Adipose tissue (tissue), 3 donors: Measurements from ENCODE around the gene HLCS. TPM values are rescaled to one million over a fixed set of nuclear protein-coding genes. Genes with fewer than 3 reads are reported as not detected.
"Not testable (repeated sequence)": the region's sequence is repeated elsewhere in the genome, so short reads cannot be mapped to it uniquely, and the experiment has no call there.

ENCODE experiments used
- H3K27ac ChIP-seq: one replicate; pipeline ENCODE4 v1.5.1; 2013; ENCODE audit warnings: low read depth, low read length
- WGBS, 3 donors: extraction: QIAGEN DNeasy Blood & Tissue Kit; methylation state at CpG; one replicate each; pipeline ENCODE4 v1.1.7; 2013; 5-methylcytosine and 5-hydroxymethylcytosine counted together
- polyA plus RNA-seq, 3 donors: library from polyadenylated mRNA; stranded (reverse); fragments of 200-250 nt; gene quantifications; one replicate each; pipeline ENCODE4 v1.2.3, GENCODE V29; 2013
- donor health status: healthy with polysubstance abuse.
- donor health status: Bipolar disorder and iron deficiency.
- donor health status: healthy.

HLCS gene
- polyA plus RNA-seq, 3 donors = 6.0 to 7.8 (median 7.3) TPM

DNA sequence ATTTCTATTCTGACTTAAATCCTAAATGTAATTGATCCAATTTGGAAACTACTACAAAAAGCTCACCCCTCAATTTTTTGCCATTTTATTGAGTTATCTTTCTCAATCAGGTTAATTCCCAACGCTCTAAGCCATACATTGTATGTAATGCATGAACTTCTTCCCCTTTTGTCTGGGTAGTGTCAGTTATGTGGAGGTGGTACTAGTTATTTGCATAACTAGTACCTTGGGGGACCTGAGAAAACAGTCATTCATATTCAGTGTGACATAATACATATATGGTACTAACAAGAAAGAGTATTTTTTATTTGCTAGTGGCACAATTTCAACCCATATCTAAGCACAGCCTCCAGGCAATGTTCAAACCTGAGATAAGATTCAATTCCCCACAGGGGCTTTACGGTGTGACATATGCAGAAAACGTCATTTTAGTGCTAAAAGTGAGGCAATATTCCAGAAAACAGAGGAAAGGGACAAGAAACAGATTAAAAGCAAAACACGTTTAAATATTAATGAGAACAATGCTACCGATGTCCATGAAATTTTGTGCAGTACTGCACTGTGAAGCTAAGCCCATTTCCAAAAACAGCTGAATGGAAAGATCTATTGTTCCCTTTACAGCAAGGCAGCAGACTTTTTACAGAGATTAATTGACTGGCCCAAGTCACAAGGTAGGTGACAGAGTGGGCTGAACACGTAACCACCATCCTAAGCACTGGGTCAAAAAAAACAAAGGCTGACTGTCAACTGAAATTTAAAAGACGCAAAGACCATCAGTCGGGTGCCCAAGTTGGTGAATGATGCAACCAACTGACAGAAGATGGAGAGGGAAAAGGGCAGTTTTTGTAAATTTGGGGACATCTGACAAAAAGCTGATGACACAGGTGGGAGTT lies 1.4 kb downstream of the HLCS start:
- no peak overlapping the region for H3K27ac ChIP-seq
- 67 to 86% (median 82%) methylated on average over 8 of the region's 8 CpGs for WGBS, 3 donors

DNA sequence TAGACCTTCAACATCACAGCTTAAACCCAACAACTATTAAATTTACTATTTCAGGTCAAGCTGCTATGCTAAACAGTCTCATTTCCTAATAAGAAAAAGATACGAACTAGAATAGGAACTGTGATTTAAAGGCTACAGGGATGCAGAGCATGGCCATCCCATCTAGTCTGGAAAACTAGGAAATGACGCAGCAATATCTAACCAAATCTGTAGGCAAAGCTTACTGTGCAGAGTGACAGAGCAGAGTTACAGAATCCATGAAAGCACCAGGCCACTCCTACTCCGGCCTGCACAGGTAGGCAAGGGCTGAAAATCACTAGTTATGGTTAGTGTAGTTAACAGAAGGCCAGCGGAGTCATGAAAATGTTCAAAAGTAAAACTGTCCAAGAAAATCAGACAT lies 2.1 kb downstream of the HLCS start:
- 85 to 94% (median 91%) methylated on average over 4 of the region's 4 CpGs for WGBS, 3 donors
- no peak overlapping the region for H3K27ac ChIP-seq

DNA sequence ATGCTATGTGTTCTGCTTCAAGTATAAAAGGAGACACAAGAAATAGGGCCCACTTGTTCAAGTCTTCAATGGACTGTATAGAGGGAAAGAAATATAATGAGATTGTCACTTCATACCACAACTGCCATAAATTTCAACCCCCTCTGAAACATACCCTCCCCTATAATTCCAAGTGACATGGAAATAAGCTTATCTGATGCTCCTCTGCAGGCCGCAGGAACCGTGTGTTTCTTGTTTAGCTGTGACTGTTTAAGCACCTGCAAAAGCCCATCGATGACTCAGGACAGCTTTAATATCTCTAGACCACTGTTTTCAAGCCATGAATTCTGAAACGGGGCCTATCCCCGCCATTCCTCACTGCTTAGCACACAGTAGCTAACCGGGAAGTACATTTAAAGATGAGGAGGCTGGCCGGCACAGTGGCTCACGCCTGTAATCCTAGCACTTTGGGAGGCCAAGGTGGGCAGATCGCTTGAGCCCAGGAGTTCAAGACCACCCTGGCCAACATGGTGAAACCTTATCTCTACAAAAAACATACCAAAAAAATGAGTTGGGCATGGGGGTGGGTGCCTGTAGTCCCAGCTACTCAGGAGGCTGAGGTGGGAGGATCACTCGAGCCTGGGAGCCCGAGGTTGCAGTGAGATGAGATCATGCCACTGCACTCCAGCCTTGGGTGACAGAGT lies 4.2 kb downstream of the HLCS start:
- 89 to 93% (median 91%) methylated on average over 11 of the region's 11 CpGs for WGBS, 3 donors
- H3K27ac ChIP-seq = no peak overlapping the region

DNA sequence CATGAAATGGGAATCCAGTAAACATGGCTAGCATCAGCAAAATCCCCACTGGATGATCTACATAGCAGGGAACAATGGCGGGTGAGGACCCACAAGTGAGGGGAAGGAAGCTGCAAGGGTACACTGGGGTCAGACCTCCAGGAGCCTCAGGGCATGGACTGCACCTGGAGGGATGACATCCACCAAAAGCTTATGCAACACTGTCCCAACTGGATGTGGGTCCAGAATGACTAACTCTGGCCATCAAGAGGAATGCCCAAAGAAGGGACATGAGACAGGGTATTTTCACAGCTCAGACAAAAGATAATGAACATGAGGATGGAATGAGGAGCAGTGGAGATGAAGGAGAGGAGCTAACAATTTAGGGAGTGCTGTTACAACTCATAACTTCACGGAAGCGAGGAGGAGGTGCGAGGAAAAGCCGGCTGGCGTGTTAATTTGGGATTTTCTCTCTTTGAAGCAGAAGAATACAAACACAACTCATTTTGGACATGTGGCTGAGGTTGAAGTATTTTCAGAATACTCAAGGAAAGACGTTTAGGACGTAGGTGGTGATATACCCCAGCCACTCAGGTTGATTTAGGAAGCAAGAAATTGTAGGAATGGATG lies 5.7 kb downstream of the HLCS start:
- 94 to 97% (median 96%) methylated on average over 8 of the region's 8 CpGs for WGBS, 3 donors
- no peak overlapping the region for H3K27ac ChIP-seq

DNA sequence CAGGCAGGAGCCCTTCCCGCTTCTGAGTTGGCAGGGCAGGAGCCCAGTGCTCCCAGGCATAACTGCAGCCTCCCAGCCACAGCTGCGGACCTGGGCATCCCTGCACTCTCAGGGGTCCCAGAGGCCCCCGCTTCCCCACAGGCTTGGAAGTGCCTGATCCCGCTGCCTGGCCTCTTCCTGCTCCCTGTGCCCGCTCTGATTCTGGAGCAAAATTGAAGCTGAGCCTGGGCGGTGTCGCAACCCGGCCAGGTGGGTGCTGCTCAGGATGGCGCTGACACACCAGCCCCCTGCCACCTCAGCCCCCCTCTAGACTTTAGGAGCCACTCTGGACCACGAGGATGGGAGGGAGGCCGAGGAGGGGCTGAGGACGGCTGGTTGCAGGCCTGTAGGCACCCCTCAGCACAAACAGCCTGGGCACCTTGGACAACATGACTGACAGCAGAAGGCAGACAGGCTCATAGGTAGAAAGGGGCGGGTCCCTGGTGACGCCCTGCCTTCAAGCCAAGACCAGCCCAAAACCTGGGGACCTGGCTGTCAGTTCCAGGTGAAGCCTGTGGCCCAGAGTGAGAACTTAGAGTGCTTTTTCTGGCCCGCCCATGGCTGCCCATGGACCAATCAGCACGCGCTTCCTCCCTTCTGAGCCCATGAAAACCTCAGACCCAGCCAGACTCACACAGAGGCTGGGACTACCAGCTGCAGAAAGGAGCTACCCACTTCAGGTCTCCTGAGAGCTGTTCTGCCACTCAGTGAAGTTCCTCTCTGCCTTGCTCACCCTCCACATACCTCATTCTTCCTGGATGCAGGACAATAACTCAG lies 7.2 kb downstream of the HLCS start:
- no peak overlapping the region for H3K27ac ChIP-seq
- WGBS, 3 donors = 94 to 99% (median 96%) methylated on average over 17 of the region's 17 CpGs

DNA sequence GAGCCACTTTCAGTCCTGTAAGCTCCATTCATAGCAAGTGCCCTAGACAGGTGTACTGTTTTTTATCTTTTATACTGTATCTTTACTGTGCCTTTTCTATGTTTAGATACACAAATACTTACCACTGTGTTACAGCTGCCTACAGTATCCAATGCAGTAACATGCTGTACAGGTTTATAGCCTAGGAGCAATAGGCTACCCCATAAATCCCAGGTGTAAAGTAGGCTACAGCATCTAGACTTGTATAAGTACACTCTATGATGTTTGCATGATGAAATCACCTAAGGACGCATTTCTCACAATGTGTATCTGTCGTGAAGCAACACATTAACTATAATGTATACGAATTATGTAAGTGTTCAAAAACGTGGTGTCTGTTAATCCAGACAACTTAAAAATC lies 10.7 kb downstream of the HLCS start:
- WGBS, 3 donors = 86 to 93% (median 92%) methylated on average over 4 of the region's 4 CpGs
- no peak overlapping the region for H3K27ac ChIP-seq

DNA sequence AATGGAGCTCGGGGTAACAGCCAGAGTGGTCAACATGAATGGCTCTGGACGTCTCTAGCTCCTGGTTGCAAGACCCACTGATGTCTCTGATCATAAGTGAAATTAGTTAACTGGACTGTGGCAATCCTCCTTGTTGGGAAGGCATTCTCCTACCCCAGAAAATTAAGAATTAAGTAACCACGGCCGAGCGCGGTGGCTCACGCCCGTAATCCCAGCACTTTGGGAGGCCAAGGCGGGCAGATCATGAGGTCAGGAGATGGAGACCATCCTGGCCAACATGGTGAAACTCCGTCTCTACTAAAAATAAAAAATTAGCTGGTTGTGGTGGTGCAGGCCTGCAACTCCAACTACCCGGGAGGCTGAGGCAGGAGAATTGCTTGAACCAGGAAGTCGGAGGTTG lies 14.1 kb downstream of the HLCS start:
- H3K27ac ChIP-seq = not testable (repeated sequence)
- WGBS, 3 donors = 94 to 98% (median 98%) methylated on average over 12 of the region's 12 CpGs

DNA sequence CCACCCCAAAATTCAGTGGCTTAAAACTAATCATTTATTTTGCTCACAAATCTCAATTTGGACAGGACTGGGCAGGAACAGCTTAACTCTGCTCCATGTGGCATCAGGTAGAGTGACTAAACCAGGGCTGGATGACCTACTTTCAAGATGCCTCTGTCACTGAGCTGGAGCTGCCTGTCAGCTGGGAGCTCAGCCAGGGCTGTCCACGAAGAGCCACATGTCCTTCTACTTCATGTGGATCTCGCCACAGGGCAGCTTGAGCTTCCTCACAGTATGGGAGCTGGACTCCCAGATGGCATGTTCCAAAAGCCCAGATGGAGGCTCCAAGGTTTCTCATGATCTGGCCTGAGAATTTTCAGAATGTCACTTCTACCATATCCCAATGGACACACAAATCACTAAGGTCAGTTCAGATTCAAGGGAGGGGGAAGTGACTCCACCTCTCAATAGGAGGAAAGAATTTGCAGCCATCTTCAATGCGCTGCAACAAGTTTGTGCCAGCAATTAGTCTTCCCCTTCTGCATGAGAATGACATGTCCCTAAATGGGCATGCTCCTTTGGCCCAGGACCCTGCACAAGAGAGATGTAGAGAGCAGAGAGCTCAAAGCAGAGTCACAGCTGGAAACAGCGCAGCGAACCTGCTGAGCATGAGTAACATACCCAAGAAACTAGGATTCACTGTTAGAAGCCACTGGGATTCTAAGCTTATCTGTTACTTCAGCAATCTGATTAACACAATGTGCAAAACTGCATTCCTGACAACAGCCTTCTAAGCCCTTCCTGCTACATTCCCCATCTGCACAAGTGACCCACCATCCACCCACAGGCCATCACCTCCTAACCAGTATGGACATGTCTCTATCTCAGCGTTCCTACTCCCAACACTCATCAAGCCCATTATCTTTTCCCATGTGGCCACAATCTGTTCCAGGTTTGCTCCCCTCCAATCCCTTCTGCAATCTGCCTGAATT lies 17.0 kb downstream of the HLCS start:
- WGBS, 3 donors = 95% methylated on average over 6 of the region's 6 CpGs
- H3K27ac ChIP-seq = no peak overlapping the region

DNA sequence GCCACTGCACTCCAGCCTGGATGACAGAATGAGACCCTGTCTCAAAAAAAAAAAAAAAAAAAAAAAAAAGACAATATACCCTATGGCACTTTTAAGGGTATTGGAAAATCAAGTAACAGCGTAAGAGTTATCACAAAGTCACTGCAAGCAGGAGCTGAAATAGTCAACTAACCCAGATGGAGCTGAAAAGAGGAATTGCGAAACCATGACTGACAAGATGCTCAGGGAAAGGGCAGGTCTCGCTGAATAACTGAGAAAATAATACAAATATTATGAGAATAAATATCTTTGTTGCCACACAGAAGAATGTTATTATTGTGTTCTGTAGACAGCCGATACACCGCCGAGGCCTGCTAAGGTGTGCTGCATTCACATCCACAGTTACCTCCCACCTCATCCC lies 17.8 kb downstream of the HLCS start:
- no peak overlapping the region for H3K27ac ChIP-seq
- WGBS, 3 donors = 95 to 98% (median 96%) methylated on average over 6 of the region's 6 CpGs

DNA sequence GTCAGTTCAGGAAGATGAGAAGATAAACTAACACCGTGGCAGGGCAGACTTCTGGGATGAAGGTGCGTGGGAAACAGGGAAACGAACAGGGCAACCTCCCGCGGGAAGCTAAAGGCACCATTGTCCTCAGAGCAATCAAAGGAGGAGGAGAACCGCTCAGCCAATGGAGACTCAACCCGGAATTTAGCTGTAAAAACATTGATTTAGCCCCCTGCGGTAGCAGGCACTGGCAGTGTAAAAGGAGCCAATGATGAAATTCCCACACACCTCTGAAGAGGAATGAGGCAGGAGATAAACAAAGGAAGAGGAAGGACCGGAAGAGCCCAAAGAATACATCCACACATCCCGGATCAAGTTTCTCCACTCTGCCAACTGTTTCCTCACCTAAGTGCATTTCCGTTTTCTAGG lies 19.5 kb downstream of the HLCS start:
- H3K27ac ChIP-seq = no peak overlapping the region
- 54 to 68% (median 66%) methylated on average over 11 of the region's 11 CpGs for WGBS, 3 donors

DNA sequence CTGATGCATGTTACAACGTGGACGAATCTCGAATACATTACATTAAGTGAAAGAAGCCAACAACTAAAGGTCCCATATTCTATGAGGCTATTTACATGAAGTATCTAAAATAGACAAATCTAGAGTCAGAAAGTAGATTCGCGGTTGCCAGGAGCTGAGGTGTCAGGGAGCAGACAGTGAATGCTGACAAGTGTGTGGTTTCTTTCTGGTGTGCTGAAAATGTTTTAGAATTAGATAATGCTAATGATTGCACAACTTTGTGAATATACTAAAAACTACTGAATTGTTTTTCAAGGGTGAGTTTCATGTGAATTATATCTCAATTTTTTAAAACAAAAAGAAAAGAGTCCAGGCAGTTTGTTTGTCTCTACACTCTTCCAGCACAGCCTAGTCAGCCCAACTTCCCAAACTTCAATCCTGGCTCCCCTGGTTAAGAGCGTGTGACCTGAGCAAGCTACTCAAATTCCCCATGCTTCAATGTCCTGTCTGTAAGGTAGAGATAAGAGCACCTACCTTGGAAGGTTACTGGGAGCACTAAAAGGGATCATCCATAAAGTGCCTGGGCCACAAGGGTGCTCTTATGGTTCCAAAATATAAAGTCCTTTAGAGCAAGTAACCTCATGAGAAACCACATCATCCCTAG lies 20.9 kb downstream of the HLCS start:
- WGBS, 3 donors = 91 to 94% (median 93%) methylated on average over 6 of the region's 6 CpGs
- no peak overlapping the region for H3K27ac ChIP-seq

DNA sequence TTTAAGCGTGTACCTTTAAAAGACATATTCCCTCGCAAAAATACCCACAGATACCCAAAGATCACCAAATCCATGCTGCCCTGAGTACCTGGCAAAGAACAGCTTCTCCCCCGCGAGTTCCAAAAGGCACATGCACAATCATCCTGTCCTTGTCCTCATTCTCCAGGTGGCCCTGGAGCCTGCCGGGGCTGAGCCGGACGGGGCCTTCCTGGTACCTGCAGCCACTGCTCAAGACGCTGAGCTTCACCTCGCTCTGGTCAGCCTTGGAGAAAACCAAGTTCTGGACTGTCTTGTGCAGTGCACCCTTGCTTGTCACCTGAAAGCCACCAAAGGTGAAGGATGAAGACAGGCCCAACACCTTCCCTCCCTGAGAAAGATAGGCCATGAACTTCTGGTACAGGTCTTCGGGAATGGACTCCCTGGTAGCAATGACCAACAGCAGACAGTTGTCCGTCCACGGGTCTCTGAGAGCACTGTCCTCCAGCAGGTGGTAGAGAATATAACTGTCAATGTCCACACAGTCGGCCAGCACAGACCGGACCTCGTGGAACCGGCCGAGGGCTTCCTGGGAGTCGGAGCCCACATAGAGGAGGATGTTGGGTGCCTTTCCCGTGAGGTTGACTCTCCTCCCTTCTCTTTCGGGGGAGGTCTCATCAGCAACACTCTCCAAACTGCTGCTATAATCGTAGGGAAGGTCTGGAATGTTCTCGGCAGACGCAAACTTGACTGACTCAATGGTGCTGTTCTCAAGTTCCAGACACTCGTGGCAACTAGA lies 29.9 kb downstream of the HLCS start:
- WGBS, 3 donors = 93 to 96% (median 94%) methylated on average over 24 of the region's 24 CpGs
- H3K27ac ChIP-seq = no peak overlapping the region

DNA sequence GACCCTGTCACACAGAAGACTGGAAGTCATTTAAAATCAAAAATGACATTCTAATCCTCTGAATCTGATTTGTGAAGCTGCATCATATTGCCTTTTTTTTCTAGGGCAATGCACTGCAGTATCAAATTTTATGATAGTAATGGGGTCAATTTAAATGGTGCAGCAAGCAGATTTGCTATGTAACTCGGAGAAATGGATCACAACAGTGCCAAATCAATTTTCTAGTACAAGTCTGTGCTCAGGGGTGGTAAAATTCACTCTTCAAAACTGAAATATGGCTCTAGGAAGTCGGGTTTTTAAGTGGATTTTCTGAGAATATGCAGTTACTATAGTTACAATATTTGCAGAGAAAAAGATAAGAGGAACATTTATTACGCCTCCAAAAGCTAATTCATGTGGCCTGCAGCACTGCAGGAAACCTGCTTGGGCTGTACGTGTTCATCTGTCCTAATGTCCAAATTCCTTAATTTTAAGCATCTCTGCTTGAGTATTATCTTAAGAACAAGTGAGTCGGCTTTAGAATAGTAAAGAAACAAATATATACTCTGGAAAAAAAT lies 31.5 kb downstream of the HLCS start:
- WGBS, 3 donors = 38 to 59% (median 43%) methylated on average over 5 of the region's 5 CpGs
- no peak overlapping the region for H3K27ac ChIP-seq

DNA sequence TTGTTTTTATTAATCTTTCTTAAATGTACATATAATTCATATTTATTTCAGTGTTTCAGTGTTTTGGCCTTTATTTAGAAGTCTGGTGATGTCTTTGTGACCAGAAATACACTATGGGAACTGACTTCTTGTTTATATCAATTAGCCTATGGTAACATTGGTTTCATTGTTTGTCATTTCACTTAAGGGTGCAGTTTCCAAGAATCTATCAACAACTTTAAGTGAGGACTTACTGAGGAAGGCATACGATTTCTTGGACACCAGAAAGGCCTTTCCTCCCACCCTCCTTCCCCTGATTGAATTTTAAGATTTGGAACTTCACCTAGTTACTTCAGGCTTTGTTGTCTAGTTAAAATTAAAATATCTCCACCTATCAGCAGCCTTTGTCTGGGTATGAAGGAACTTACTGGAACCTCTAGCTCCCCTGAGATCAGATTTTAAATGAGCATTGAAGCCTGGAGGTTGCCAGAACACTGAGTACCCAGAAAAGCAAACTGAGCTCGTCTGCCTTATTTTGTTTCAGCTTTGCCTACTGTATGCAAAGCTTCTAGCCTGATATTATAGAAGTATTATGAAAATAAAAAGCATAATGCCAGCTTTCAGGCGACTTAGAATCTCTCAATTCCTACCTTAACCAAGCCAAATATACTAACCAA lies 34.2 kb downstream of the HLCS start:
- no peak overlapping the region for H3K27ac ChIP-seq
- WGBS, 3 donors = 72 to 79% (median 78%) methylated on average over 3 of the region's 3 CpGs

DNA sequence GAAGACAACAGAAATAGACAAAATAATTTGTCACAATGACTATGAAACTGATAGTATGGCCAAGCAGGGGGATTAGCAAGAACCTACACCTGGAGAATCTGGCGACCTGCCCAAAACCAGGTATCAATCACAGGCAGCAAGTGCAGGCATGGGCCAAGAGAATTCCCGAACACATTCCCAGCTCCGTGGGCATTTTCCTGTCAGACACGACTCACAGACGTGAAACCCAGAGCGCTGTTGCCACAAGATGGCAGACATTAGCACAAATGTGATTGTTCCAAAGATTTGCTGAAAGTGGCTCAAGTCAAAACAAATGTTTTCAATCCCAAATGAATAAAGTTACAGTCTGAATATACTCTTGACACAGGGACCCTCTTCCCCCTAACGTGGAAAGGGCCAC lies 36.8 kb downstream of the HLCS start:
- 31 to 83% (median 66%) methylated on average over 7 of the region's 7 CpGs for WGBS, 3 donors
- H3K27ac ChIP-seq = no peak overlapping the region

DNA sequence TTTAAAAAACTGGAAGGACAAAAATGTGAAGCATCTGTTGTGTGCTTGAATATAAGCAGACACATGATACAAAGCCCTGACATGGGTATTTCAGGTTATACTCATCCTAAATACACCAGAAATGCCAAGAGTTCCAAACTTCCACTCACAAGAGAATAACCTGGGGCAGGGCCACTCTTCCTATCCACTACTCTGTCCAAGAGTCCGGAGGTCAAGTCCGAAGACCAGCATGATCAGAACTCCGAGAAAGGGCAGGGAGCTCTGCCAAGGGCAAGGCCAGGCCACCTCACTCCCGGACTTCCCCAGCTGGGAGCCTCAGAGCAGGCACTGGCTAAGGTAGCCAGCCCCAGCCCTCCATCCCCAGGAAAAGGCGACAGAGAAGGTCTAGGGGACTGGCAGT lies 37.5 kb downstream of the HLCS start:
- no peak overlapping the region for H3K27ac ChIP-seq
- 51 to 85% (median 80%) methylated on average over 5 of the region's 5 CpGs for WGBS, 3 donors
